Hematopoietic multipotent progenitor cell treated with erythropoietin and hydrocortisone succinate and interleukin-3 and kit ligand, for 6 days (in vitro differentiated cells): ENCODE results near the gene RAP1A.
"Not testable (repeated sequence)": the region's sequence is repeated elsewhere in the genome, so short reads cannot be mapped to it uniquely, and the experiment has no call there.

ENCODE experiments used
- DNase-seq: peaks from one replicate; pipeline ENCODE4 v3.0.0-alpha.2; 2015

Gene RAP1A

GRCh38 chr1:111631502-111631901 lies 11.9 kb downstream of the RAP1A start:
- DNase-seq = no peak

- DNase-seq = not testable (repeated sequence)
Observed at GRCh38 chr1:111632771-111633170, 13.2 kb downstream of the RAP1A start.

GRCh38 chr1:111633736-111634247 lies 14.2 kb downstream of the RAP1A start:
- DNase-seq = no peak

- DNase-seq = no peak
Observed at GRCh38 chr1:111635324-111636009, 15.9 kb downstream of the RAP1A start.

GRCh38 chr1:111638320-111638719 lies 18.7 kb downstream of the RAP1A start:
- no peak for DNase-seq

- peak; percentile 65 for DNase-seq
Observed at GRCh38 chr1:111639602-111640198, 20.1 kb downstream of the RAP1A start.

GRCh38 chr1:111643097-111643496 lies 23.5 kb downstream of the RAP1A start:
- DNase-seq = no peak

GRCh38 chr1:111643696-111644095 lies 24.1 kb downstream of the RAP1A start:
- DNase-seq = no peak

- peak; percentile 63 for DNase-seq
Observed at GRCh38 chr1:111644506-111644905, 24.9 kb downstream of the RAP1A start.

GRCh38 chr1:111647736-111648135 lies 28.1 kb downstream of the RAP1A start:
- no peak for DNase-seq

- DNase-seq = no peak
Observed at GRCh38 chr1:111648806-111649205, 29.2 kb downstream of the RAP1A start.

- no peak for DNase-seq
Observed at GRCh38 chr1:111649227-111649626, 29.6 kb downstream of the RAP1A start.

- no peak for DNase-seq
Observed at GRCh38 chr1:111649648-111650047, 30.1 kb downstream of the RAP1A start.

- DNase-seq = peak; percentile 58
Observed at GRCh38 chr1:111653709-111654108, 34.1 kb downstream of the RAP1A start.

GRCh38 chr1:111654839-111655238 lies 35.2 kb downstream of the RAP1A start:
- no peak for DNase-seq

GRCh38 chr1:111656086-111657017 lies 36.8 kb downstream of the RAP1A start:
- peak; percentile 70 for DNase-seq

GRCh38 chr1:111658622-111659021 lies 39.0 kb downstream of the RAP1A start:
- DNase-seq = no peak

- DNase-seq = peak; percentile 93
Observed at GRCh38 chr1:111660204-111661150, 40.9 kb downstream of the RAP1A start.

- DNase-seq = no peak
Observed at GRCh38 chr1:111664652-111665051, 45.1 kb downstream of the RAP1A start.

GRCh38 chr1:111665497-111665896 lies 45.9 kb downstream of the RAP1A start:
- no peak for DNase-seq

GRCh38 chr1:111666828-111667227 lies 47.2 kb downstream of the RAP1A start:
- no peak for DNase-seq

- peak; percentile 42 for DNase-seq
Observed at GRCh38 chr1:111669268-111669667, 49.7 kb downstream of the RAP1A start.
